Smooth muscle cell (in vitro differentiated cells): Measurements from ENCODE around the gene KLHDC2. TPM values are rescaled to one million over a fixed set of nuclear protein-coding genes. Genes with fewer than 3 reads are reported as not detected.
"Not testable (repeated sequence)": the region's sequence is repeated elsewhere in the genome, so short reads cannot be mapped to it uniquely, and the experiment has no call there.

Experiments
- DNase-seq: peaks from one replicate; lab custom pipeline; 2025; ENCODE audit not compliant: unreplicated experiment; lab: John Stamatoyannopoulos, UW
- H2AFZ ChIP-seq: fragments of 200-600 bp; sonication (generic); 2 replicates; pipeline ENCODE4 v1.6.0; 2016; ENCODE audit warnings: antibody characterized with exemption, low read depth, mild to moderate bottlenecking
- H3F3A ChIP-seq: fragments of 200-600 bp; sonication (generic); 2 replicates; pipeline ENCODE4 v1.6.0; 2017; ENCODE audit warnings: antibody characterized with exemption, low read depth
- H3K27ac ChIP-seq: fragments of 200-600 bp; sonication (generic); 2 replicates; pipeline ENCODE4 v1.5.1; 2016; ENCODE audit warnings: low read depth, mild to moderate bottlenecking
- H3K27me3 ChIP-seq: fragments of 200-600 bp; sonication (generic); 2 replicates; pipeline ENCODE4 v1.6.1; 2016; ENCODE audit warnings: low read depth, mild to moderate bottlenecking
- H3K36me3 ChIP-seq: fragments of 200-600 bp; sonication (generic); 2 replicates; pipeline ENCODE4 v1.5.1; 2016; ENCODE audit warnings: low read depth
- H3K4me1 ChIP-seq: fragments of 200-600 bp; sonication (generic); 2 replicates; pipeline ENCODE4 v1.5.1; 2016; ENCODE audit warnings: low read depth
- H3K4me2 ChIP-seq: fragments of 200-600 bp; sonication (generic); 2 replicates; pipeline ENCODE4 v1.6.0; 2016; ENCODE audit warnings: mild to moderate bottlenecking
- H3K4me3 ChIP-seq: fragments of 200-600 bp; sonication (generic); 2 replicates; pipeline ENCODE4 v1.5.1; 2016; ENCODE audit warnings: mild to moderate bottlenecking
- H3K79me2 ChIP-seq: fragments of 200-600 bp; sonication (generic); 2 replicates; pipeline ENCODE4 v1.6.0; 2016; ENCODE audit warnings: low read depth, mild to moderate bottlenecking
- H3K9ac ChIP-seq: fragments of 200-600 bp; sonication (generic); 2 replicates; pipeline ENCODE4 v1.6.0; 2016; ENCODE audit warnings: low read depth
- H3K9me3 ChIP-seq: fragments of 200-600 bp; sonication (generic); replicated peaks from 2 replicates; pipeline ENCODE4 v1.5.1; 2016; ENCODE audit warnings: low read depth
- H4K20me1 ChIP-seq: fragments of 200-600 bp; sonication (generic); 2 replicates; pipeline ENCODE4 v1.6.0; 2016; ENCODE audit warnings: low read depth
- WGBS: methylation state at CpG from one replicate; pipeline ENCODE4 v1.1.7; 2016; ENCODE audit warnings: low lambda C conversion rate; 5-methylcytosine and 5-hydroxymethylcytosine counted together
- polyA plus RNA-seq: library from polyadenylated mRNA; unstranded; fragments of >200 nt; fragmentation: Nextera tagmentation; extraction: Ambion mirVana; gene quantifications from 2 replicates; pipeline ENCODE4 v1.2.1, GENCODE V29; 2016
- total RNA-seq: library from RNA; depleted of rRNA; stranded (reverse); fragments of >200 nt; gene quantifications from 2 replicates; pipeline ENCODE4 v1.2.3, GENCODE V29; 2014
- TF ChIP-seq, protein P1 (sequence below): fragments of 200-600 bp; sonication (generic); IDR thresholded peaks from 2 replicates; pipeline ENCODE4 v1.5.1; 2017; ENCODE audit warnings: borderline replicate concordance, mild to moderate bottlenecking, antibody characterized with exemption; ENCODE audit not compliant: insufficient read depth, poor library complexity, severe bottlenecking

KLHDC2 gene
- total and polyA plus RNA-seq, 2 experiments from 2014 or later: 52.0 to 88.9 TPM

DNA sequence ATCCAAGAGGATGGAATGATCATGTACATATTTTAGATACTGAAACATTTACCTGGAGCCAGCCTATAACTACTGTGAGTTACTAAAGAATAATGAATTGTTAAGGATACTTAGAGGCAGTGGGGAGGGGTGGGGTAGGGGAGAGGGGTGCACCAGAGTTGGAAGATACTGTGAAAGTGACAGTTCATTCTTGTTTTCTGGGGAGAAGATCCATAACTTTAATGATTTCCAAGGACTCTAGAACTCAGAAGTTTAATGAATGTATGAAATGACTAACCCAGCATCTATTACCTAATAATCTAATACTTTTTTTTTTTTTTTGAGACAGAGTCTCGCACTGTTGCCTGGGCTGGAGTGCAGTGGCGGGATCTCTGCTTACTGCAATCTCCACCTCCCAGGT lies 10.5 kb downstream of the KLHDC2 start:
- Histone ChIP-seq H3K4me1 (no peaks in the 10 kb centered on the region), H3K4me3 (no peak overlapping the region), H3K36me3 (peaks cover 47% of the 10 kb centered on the region), H2AFZ (no peak overlapping the region), H3K4me2 (no peak overlapping the region), H3K27me3 (no peaks in the 10 kb centered on the region), H3K79me2 (peaks cover 3% of the 10 kb centered on the region), H3K9me3 (no peaks in the 10 kb centered on the region), H3F3A (peaks cover 20% of the 10 kb centered on the region), H3K27ac (no peak overlapping the region), H3K9ac (no peak overlapping the region), H4K20me1 (peaks cover 8% of the 10 kb centered on the region)
- TF ChIP-seq, protein P1, sequence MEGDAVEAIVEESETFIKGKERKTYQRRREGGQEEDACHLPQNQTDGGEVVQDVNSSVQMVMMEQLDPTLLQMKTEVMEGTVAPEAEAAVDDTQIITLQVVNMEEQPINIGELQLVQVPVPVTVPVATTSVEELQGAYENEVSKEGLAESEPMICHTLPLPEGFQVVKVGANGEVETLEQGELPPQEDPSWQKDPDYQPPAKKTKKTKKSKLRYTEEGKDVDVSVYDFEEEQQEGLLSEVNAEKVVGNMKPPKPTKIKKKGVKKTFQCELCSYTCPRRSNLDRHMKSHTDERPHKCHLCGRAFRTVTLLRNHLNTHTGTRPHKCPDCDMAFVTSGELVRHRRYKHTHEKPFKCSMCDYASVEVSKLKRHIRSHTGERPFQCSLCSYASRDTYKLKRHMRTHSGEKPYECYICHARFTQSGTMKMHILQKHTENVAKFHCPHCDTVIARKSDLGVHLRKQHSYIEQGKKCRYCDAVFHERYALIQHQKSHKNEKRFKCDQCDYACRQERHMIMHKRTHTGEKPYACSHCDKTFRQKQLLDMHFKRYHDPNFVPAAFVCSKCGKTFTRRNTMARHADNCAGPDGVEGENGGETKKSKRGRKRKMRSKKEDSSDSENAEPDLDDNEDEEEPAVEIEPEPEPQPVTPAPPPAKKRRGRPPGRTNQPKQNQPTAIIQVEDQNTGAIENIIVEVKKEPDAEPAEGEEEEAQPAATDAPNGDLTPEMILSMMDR: no peak
- WGBS: 100% methylated on average over 2 of the region's 2 CpGs
- DNase-seq: no peak

DNA sequence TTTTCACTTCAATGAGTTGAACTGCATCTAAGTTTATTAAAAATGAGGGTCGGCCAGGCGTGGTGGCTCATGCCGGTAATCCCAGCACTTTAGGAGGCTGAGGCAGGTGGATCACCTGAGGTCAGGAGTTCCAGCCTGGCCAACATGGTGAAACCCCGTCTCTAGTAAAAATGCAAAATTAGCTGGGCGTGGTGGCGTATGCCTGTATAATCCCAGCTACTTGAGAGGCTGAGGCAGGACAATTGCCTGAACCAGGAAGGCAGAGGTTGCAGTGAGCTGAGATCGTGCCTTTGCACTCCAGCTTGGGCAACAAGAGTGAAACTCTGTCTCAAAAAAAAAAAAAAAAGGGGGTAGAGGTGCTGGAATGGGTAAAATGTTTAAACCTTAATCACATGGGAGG lies 13.1 kb downstream of the KLHDC2 start:
- Histone ChIP-seq H3K36me3 (peaks cover 46% of the 10 kb centered on the region), H3F3A (peaks cover 34% of the 10 kb centered on the region)
- not testable (repeated sequence) for H3K4me3 ChIP-seq, H3K4me2 ChIP-seq, H3K9ac ChIP-seq, H3K27ac ChIP-seq, H3K4me1 ChIP-seq, H2AFZ ChIP-seq, H3K27me3 ChIP-seq, H4K20me1 ChIP-seq, H3K9me3 ChIP-seq, DNase-seq, H3K79me2 ChIP-seq
- WGBS: 98% methylated on average over 7 of the region's 7 CpGs

GRCh38 chr14:49783394-49784014 lies 15.6 kb downstream of the KLHDC2 start:
- TF ChIP-seq, protein P1: no peak
- Histone ChIP-seq H3K79me2 (no peaks in the 10 kb centered on the region), H2AFZ (no peak overlapping the region), H4K20me1 (peaks cover 8% of the 10 kb centered on the region), H3K9me3 (no peaks in the 10 kb centered on the region), H3K27ac (peak overlapping the region; percentile 22), H3K4me3 (no peak overlapping the region), H3K4me1 (no peaks in the 10 kb centered on the region), H3K36me3 (peaks cover 44% of the 10 kb centered on the region), H3F3A (peaks cover 34% of the 10 kb centered on the region), H3K27me3 (no peaks in the 10 kb centered on the region), H3K4me2 (no peak overlapping the region), H3K9ac (no peak overlapping the region)
- DNase-seq: no peak
- 100% methylated on average over 3 of the region's 3 CpGs for WGBS

GRCh38 chr14:49786315-49786714 lies 18.4 kb downstream of the KLHDC2 start:
- Histone ChIP-seq H3K27ac (no peak overlapping the region), H3K36me3 (peaks cover 36% of the 10 kb centered on the region), H3K9ac (no peak overlapping the region), H3K4me3 (no peak overlapping the region), H3K4me2 (no peak overlapping the region), H2AFZ (no peak overlapping the region), H3K27me3 (no peaks in the 10 kb centered on the region), H3F3A (peaks cover 34% of the 10 kb centered on the region), H3K4me1 (no peaks in the 10 kb centered on the region), H4K20me1 (peaks cover 7% of the 10 kb centered on the region), H3K9me3 (no peaks in the 10 kb centered on the region), H3K79me2 (no peaks in the 10 kb centered on the region)
- TF ChIP-seq, protein P1: no peak
- DNase-seq: no peak
- WGBS: 94% methylated on average over 2 of the region's 2 CpGs
